ENCODE data around the gene SPINK1.
"Not testable (repeated sequence)": the region's sequence is repeated elsewhere in the genome, so short reads cannot be mapped to it uniquely, and the experiment has no call there.

Gene SPINK1

GRCh38 chr5:147831465-147831864, at the start of gene SPINK1:
Gene SPINK1 (minus strand): TSS chr5:147831671. CDS start chr5:147831577, 94 bp downstream.
- no peak for TF ChIP-seq L3MBTL2 (conservative IDR thresholded peaks at IDR 0.05)
- TF ChIP-seq PKNOX1 (IDR thresholded peaks at IDR 0.05) = no peak
- no peak for TF ChIP-seq ELF4 (IDR thresholded peaks at IDR 0.05)
- no peak for DNase-seq (ENCODE audit: extremely low spot score)
- CTCF ChIA-PET = no interaction called here
- POLR2A ChIA-PET = no interaction called here

GRCh38 chr5:147880487-147880886, 49.0 kb upstream of the SPINK1 start:
- no peak for DNase-seq (ENCODE audit: extremely low spot score)
- no peak for TF ChIP-seq HDGF (IDR thresholded peaks at IDR 0.05; ENCODE audit: borderline replicate concordance)
- no peak for TF ChIP-seq ZNF384 (IDR thresholded peaks at IDR 0.05)
- CTCF ChIA-PET = no interaction called here
- POLR2A ChIA-PET = no interaction called here

- ChIA-PET POLR2A (no interaction called here), CTCF (no interaction called here)
Measured at GRCh38 chr5:147879784-147880183, 48.3 kb upstream of the SPINK1 start.

GRCh38 chr5:147878066-147878759, 46.7 kb upstream of the SPINK1 start, which contains the start of gene SCGB3A2:
Gene SCGB3A2 (plus strand): TSS chr5:147878711. CDS start chr5:147878804, 93 bp downstream.
- POLR2A ChIA-PET = no interaction called here
- no peak for DNase-seq (ENCODE audit: extremely low spot score)
- TF ChIP-seq ZNF384 (IDR thresholded peaks at IDR 0.05) = no peak
- TF ChIP-seq BHLHE40 (IDR thresholded peaks at IDR 0.05; ENCODE audit: borderline replicate concordance) = no peak
- no peak for TF ChIP-seq SUZ12 (IDR thresholded peaks at IDR 0.05)
- no peak for TF ChIP-seq SP1 (IDR thresholded peaks at IDR 0.05)
- TF ChIP-seq NFRKB (IDR thresholded peaks at IDR 0.05) = no peak
- no peak for TF ChIP-seq CTBP1 (IDR thresholded peaks at IDR 0.05; ENCODE audit: borderline replicate concordance)
- no peak for TF ChIP-seq ARNT (IDR thresholded peaks at IDR 0.05)
- no peak for TF ChIP-seq FOXK2 (IDR thresholded peaks at IDR 0.05)
- no peak for TF ChIP-seq HDGF (IDR thresholded peaks at IDR 0.05; ENCODE audit: borderline replicate concordance)
- no peak for TF ChIP-seq LEF1 (IDR thresholded peaks at IDR 0.05; ENCODE audit: borderline replicate concordance)
- TF ChIP-seq L3MBTL2 (conservative IDR thresholded peaks at IDR 0.05) = no peak
- CTCF ChIA-PET = no interaction called here

More at GRCh38 chr5:147879784-147880183, 48.3 kb upstream of the SPINK1 start:
- DNase-seq (ENCODE audit: extremely low spot score) = no peak
- TF ChIP-seq ELF4 (IDR thresholded peaks at IDR 0.05) (no peak), PKNOX1 (IDR thresholded peaks at IDR 0.05) (no peak), ARNT (IDR thresholded peaks at IDR 0.05) (no peak), FOXA1 (IDR thresholded peaks at IDR 0.05) (no peak)

- TF ChIP-seq NFRKB (IDR thresholded peaks at IDR 0.05) = no peak
- no peak for TF ChIP-seq FOXK2 (IDR thresholded peaks at IDR 0.05)
- no peak for TF ChIP-seq TARDBP (IDR thresholded peaks at IDR 0.05)
- no peak for TF ChIP-seq SP1 (IDR thresholded peaks at IDR 0.05)
- no peak for TF ChIP-seq ARNT (IDR thresholded peaks at IDR 0.05)
- no peak for TF ChIP-seq BHLHE40 (IDR thresholded peaks at IDR 0.05; ENCODE audit: borderline replicate concordance)
- TF ChIP-seq ELF4 (IDR thresholded peaks at IDR 0.05) = no peak
- no peak for TF ChIP-seq FOXA1 (IDR thresholded peaks at IDR 0.05)
- TF ChIP-seq HDGF (IDR thresholded peaks at IDR 0.05; ENCODE audit: borderline replicate concordance) = no peak
- no peak for TF ChIP-seq L3MBTL2 (conservative IDR thresholded peaks at IDR 0.05)
- TF ChIP-seq FOXM1 (IDR thresholded peaks at IDR 0.05; ENCODE audit: borderline replicate concordance) = no peak
- TF ChIP-seq PKNOX1 (IDR thresholded peaks at IDR 0.05) = no peak
- TF ChIP-seq CTBP1 (IDR thresholded peaks at IDR 0.05; ENCODE audit: borderline replicate concordance) = no peak
- no peak for TF ChIP-seq ZNF384 (IDR thresholded peaks at IDR 0.05)
- no peak for TF ChIP-seq SUZ12 (IDR thresholded peaks at IDR 0.05)
- ChIA-PET CTCF (no interaction called here), POLR2A (no interaction called here)
- DNase-seq (ENCODE audit: extremely low spot score) = no peak
Measured at GRCh38 chr5:147876626-147877025, 45.2 kb upstream of the SPINK1 start.

GRCh38 chr5:147876141-147876540, 44.7 kb upstream of the SPINK1 start:
- POLR2A ChIA-PET = no interaction called here

GRCh38 chr5:147874910-147875367, 43.5 kb upstream of the SPINK1 start:
- ChIA-PET POLR2A (no interaction called here), CTCF (no interaction called here)
- DNase-seq (ENCODE audit: extremely low spot score) = no peak
- TF ChIP-seq BHLHE40 (IDR thresholded peaks at IDR 0.05; ENCODE audit: borderline replicate concordance) (no peak), L3MBTL2 (conservative IDR thresholded peaks at IDR 0.05) (no peak), FOXK2 (IDR thresholded peaks at IDR 0.05) (no peak), CTBP1 (IDR thresholded peaks at IDR 0.05; ENCODE audit: borderline replicate concordance) (no peak), TARDBP (IDR thresholded peaks at IDR 0.05) (no peak), LEF1 (IDR thresholded peaks at IDR 0.05; ENCODE audit: borderline replicate concordance) (no peak), ZNF384 (IDR thresholded peaks at IDR 0.05) (no peak), SP1 (IDR thresholded peaks at IDR 0.05) (no peak), FOXM1 (IDR thresholded peaks at IDR 0.05; ENCODE audit: borderline replicate concordance) (no peak), SUZ12 (IDR thresholded peaks at IDR 0.05) (no peak), FOXA1 (IDR thresholded peaks at IDR 0.05) (no peak), NFRKB (IDR thresholded peaks at IDR 0.05) (no peak), HDGF (IDR thresholded peaks at IDR 0.05; ENCODE audit: borderline replicate concordance) (no peak)

More at GRCh38 chr5:147876141-147876540, 44.7 kb upstream of the SPINK1 start:
- DNase-seq (ENCODE audit: extremely low spot score) = no peak
- TF ChIP-seq CTBP1 (IDR thresholded peaks at IDR 0.05; ENCODE audit: borderline replicate concordance) (no peak), TARDBP (IDR thresholded peaks at IDR 0.05) (no peak), ARNT (IDR thresholded peaks at IDR 0.05) (no peak), FOXM1 (IDR thresholded peaks at IDR 0.05; ENCODE audit: borderline replicate concordance) (no peak), FOXK2 (IDR thresholded peaks at IDR 0.05) (no peak), BHLHE40 (IDR thresholded peaks at IDR 0.05; ENCODE audit: borderline replicate concordance) (no peak), FOXA1 (IDR thresholded peaks at IDR 0.05) (no peak)
- CTCF ChIA-PET = no interaction called here

GRCh38 chr5:147874118-147874875, 42.8 kb upstream of the SPINK1 start:
- POLR2A ChIA-PET; CTCF ChIA-PET; DNase-seq (ENCODE audit: extremely low spot score): not testable (repeated sequence)

GRCh38 chr5:147872744-147873435, 41.4 kb upstream of the SPINK1 start:
- DNase-seq (ENCODE audit: extremely low spot score); POLR2A ChIA-PET; CTCF ChIA-PET: not testable (repeated sequence)

GRCh38 chr5:147871980-147872549, 40.6 kb upstream of the SPINK1 start:
- POLR2A ChIA-PET; DNase-seq (ENCODE audit: extremely low spot score); CTCF ChIA-PET: not testable (repeated sequence)
